Limb (tissue), 2 donors: ENCODE measurements around the gene GP2.

ENCODE experiments used
- DNase-seq, 2 donors: peaks; one replicate each; pipeline ENCODE4 v3.0.0-alpha.2; 2016; ENCODE audit errors: extremely low spot score in 2 of 2

GP2 gene

GRCh38 chr16:20327444-20328041 lies at the start of gene GP2:
Gene GP2, minus strand, starts transcription at chr16:20327513. Its CDS starts 1,082 bp downstream, at chr16:20326431.
- no peak for DNase-seq

- DNase-seq = no peak
Measured at GRCh38 chr16:20372701-20373100, 45.4 kb upstream of the GP2 start.

- no peak for DNase-seq
Measured at GRCh38 chr16:20369452-20370054, 42.2 kb upstream of the GP2 start.

- no peak for DNase-seq
Measured at GRCh38 chr16:20364051-20364450, 36.7 kb upstream of the GP2 start.

GRCh38 chr16:20363191-20363590 lies 35.9 kb upstream of the GP2 start:
- no peak for DNase-seq

GRCh38 chr16:20359997-20360396 lies 32.7 kb upstream of the GP2 start:
- no peak for DNase-seq

- DNase-seq = no peak
Measured at GRCh38 chr16:20355114-20355782, 27.9 kb upstream of the GP2 start.

GRCh38 chr16:20353379-20353778 lies 26.1 kb upstream of the GP2 start:
- DNase-seq = no peak

GRCh38 chr16:20352615-20353014 lies 25.3 kb upstream of the GP2 start, which contains the start of gene UMOD:
Gene UMOD, minus strand, starts transcription at chr16:20352715. Its CDS starts 1,978 bp downstream, at chr16:20350737.
- DNase-seq = no peak

GRCh38 chr16:20349615-20350014 lies 22.3 kb upstream of the GP2 start:
- DNase-seq = no peak

- DNase-seq = no peak
Measured at GRCh38 chr16:20348365-20349185, 21.3 kb upstream of the GP2 start.

GRCh38 chr16:20347666-20348364 lies 20.5 kb upstream of the GP2 start:
- DNase-seq = no peak

- DNase-seq = no peak
Measured at GRCh38 chr16:20344611-20345010, 17.3 kb upstream of the GP2 start.

GRCh38 chr16:20339744-20340143 lies 12.4 kb upstream of the GP2 start:
- no peak for DNase-seq

- no peak for DNase-seq
Measured at GRCh38 chr16:20336955-20337354, 9.6 kb upstream of the GP2 start.

GRCh38 chr16:20334396-20334795 lies 7.1 kb upstream of the GP2 start:
- DNase-seq = no peak

- DNase-seq = no peak
Measured at GRCh38 chr16:20333120-20333519, 5.8 kb upstream of the GP2 start.

- DNase-seq = no peak
Measured at GRCh38 chr16:20332411-20332810, 5.1 kb upstream of the GP2 start.

- no peak for DNase-seq
Measured at GRCh38 chr16:20331635-20332034, 4.3 kb upstream of the GP2 start.

- DNase-seq = no peak
Measured at GRCh38 chr16:20329392-20330138, 2.3 kb upstream of the GP2 start.

- DNase-seq = no peak
Measured at GRCh38 chr16:20326321-20326720, 992 bp downstream of the GP2 start.
